AG04450 (cell line): ENCODE measurements around the gene WASF3. TPM values are rescaled to one million over a fixed set of nuclear protein-coding genes. Genes with fewer than 3 reads are reported as not detected.

Source experiments
- CTCF ChIA-PET: fragments of 300-600, 350-600 bp; formaldehyde crosslinking; extraction: SDS; loops from one replicate; lab custom pipeline; 2022; ENCODE audit warnings: antibody characterized with exemption, inconsistent platforms; lab: Charles Lee
- POLR2A ChIA-PET: fragments of 350-600 bp; formaldehyde crosslinking; extraction: SDS; loops from one replicate; lab custom pipeline; 2021; ENCODE audit warnings: antibody characterized with exemption, inconsistent platforms; lab: Yijun Ruan, JAX
- DNase-seq: peaks from one replicate; pipeline ENCODE4 v3.0.0-alpha.2; 2011; ENCODE audit warnings: low read depth, low spot score
- H3K27ac ChIP-seq: one replicate; pipeline ENCODE4 v1.5.1; 2012; ENCODE audit warnings: low read depth, low read length, control low read depth
- H3K27me3 ChIP-seq: one replicate; pipeline ENCODE4 v1.6.0; 2012; ENCODE audit warnings: low read length; ENCODE audit not compliant: control insufficient read depth, insufficient read depth
- H3K4me3 ChIP-seq: 2 replicates; pipeline ENCODE4 v1.5.1; 2011; ENCODE audit warnings: mild to moderate bottlenecking, low read depth, low read length, control low read depth
- H3K9me3 ChIP-seq: 2 replicates; pipeline ENCODE4 v1.5.1; 2012; ENCODE audit warnings: low read length; ENCODE audit not compliant: control insufficient read depth, insufficient read depth
- polyA plus RNA-seq: library from polyadenylated mRNA; depleted of rRNA; stranded (reverse); fragments of >200 nt; gene quantifications from 2 replicates; pipeline ENCODE4 v1.2.3, GENCODE V29; 2011
- TF ChIP-seq, protein P1 (sequence below): IDR thresholded peaks from 2 replicates; pipeline ENCODE4 v1.5.1; 2011; ENCODE audit warnings: low read depth, low read length, control low read depth, inconsistent platforms

The WASF3 gene
- polyA plus RNA-seq, 1 experiment, result 11.3 TPM

DNA sequence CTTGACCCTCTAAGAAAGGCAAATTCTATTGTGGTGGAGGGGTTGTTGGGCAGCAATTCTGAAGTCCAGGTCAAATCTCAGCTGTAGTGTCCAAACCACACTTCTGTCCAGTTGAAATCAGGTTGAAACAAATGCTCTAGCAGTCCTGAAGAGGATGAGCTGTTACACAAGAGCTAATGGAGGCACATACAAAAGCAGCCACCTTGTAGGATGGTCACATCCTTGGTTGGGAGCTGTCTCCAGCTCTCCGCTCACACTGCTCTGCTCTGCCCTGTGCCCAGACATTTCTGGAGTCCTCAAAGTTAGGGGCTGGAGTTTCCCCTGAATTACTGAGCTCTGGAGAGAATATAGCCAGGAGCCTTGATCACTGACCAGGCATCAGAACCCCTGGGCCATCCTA is 155.9 kb downstream of the WASF3 start:
- TF ChIP-seq, protein P1, sequence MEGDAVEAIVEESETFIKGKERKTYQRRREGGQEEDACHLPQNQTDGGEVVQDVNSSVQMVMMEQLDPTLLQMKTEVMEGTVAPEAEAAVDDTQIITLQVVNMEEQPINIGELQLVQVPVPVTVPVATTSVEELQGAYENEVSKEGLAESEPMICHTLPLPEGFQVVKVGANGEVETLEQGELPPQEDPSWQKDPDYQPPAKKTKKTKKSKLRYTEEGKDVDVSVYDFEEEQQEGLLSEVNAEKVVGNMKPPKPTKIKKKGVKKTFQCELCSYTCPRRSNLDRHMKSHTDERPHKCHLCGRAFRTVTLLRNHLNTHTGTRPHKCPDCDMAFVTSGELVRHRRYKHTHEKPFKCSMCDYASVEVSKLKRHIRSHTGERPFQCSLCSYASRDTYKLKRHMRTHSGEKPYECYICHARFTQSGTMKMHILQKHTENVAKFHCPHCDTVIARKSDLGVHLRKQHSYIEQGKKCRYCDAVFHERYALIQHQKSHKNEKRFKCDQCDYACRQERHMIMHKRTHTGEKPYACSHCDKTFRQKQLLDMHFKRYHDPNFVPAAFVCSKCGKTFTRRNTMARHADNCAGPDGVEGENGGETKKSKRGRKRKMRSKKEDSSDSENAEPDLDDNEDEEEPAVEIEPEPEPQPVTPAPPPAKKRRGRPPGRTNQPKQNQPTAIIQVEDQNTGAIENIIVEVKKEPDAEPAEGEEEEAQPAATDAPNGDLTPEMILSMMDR, result no peak
- peaks cover 6% of the 10 kb centered on the region for H3K27me3 ChIP-seq
- H3K9me3 ChIP-seq, result no peaks in the 10 kb centered on the region
- no peak for DNase-seq
- POLR2A ChIA-PET, result no interaction called here
- no peak overlapping the region for H3K27ac ChIP-seq
- H3K4me3 ChIP-seq, result no peak overlapping the region
- CTCF ChIA-PET, result no interaction called here

DNA sequence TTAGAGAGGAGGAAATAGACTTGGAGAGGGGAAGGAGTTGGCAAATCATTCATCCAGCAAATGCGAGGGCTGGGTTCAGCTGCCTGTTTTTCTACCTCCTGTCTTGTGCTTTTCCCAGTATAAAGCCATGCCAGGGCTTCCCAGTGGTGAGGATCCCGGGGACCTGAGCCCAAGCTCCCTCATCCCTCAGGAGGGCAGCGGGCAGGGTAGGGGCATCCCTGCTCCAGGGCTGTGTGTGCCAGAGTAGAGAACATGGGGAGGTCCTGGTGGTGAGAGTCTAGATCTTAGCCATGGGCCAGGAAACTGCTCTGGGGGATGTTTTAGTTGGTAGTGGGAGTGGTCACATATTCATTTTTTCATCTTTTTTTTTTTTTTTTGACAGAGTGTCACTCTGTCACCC is 159.5 kb downstream of the WASF3 start:
- Histone ChIP-seq H3K9me3 (no peaks in the 10 kb centered on the region), H3K27ac (no peak overlapping the region), H3K27me3 (no peaks in the 10 kb centered on the region), H3K4me3 (no peak overlapping the region)
- DNase-seq, result no peak
- TF ChIP-seq, protein P1, result no peak
- ChIA-PET POLR2A (no interaction called here), CTCF (no interaction called here)

DNA sequence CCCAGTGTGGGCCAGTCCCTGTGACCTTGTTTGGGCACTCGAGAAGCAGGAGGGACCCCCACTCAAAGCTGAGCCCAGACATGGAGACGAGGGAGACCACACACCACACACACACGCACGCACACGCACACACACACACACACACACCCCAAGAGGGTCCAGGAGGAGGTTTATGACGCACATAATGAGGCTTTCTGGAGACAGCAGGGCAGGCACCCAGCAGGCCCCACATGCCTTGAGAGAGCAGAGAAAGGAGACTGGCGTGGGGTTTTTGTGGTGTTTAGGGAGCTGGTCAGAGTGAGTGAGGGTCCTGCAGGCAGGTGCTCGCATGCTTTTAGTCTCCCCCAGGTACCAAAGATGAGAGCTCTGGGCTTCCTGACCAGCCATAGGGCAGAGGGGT is 160.7 kb downstream of the WASF3 start:
- POLR2A ChIA-PET, result no interaction called here
- CTCF ChIA-PET, result interaction anchor here (0.9 to 3.1 kb wide), 3 partner anchors 9 to 533 kb away, joined by 4 to 19 read pairs (median 5); no protein-coding TSS in a partner anchor
- DNase-seq, result no peak
- Histone ChIP-seq H3K27ac (no peak overlapping the region), H3K9me3 (no peaks in the 10 kb centered on the region; the same call in 1 of the 2 replicates), H3K4me3 (no peak overlapping the region), H3K27me3 (no peaks in the 10 kb centered on the region)
- TF ChIP-seq, protein P1, result no peak

DNA sequence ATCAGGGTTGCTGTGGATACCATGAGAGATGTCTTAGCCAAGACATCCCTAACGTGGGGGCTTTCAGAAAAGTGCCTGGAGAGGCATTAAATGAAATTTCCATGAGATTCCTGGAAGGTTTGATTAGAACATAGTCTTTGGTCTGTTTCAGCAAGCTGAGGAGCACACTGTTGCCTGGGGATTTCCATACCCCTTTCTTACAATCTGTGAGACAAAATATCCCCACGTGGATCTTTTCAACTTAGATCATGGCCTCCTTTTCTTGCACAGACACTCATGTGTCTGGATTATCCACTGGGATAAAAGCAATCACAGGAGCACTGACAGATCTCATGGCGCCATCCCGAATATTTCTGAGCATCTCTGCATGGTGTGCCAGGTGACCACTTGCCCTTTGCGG is 161.4 kb downstream of the WASF3 start:
- ChIA-PET POLR2A (no interaction called here), CTCF (interaction anchor here (1.5 to 3.1 kb wide), 4 partner anchors 20 to 534 kb away, joined by 5 to 19 read pairs (median 12); no protein-coding TSS in a partner anchor)
- H3K9me3 ChIP-seq, result no peaks in the 10 kb centered on the region; the same call in 1 of the 2 replicates
- no peak overlapping the region for H3K27ac ChIP-seq
- H3K4me3 ChIP-seq, result no peak overlapping the region
- DNase-seq, result no peak
- no peaks in the 10 kb centered on the region for H3K27me3 ChIP-seq
- TF ChIP-seq, protein P1, result no peak

DNA sequence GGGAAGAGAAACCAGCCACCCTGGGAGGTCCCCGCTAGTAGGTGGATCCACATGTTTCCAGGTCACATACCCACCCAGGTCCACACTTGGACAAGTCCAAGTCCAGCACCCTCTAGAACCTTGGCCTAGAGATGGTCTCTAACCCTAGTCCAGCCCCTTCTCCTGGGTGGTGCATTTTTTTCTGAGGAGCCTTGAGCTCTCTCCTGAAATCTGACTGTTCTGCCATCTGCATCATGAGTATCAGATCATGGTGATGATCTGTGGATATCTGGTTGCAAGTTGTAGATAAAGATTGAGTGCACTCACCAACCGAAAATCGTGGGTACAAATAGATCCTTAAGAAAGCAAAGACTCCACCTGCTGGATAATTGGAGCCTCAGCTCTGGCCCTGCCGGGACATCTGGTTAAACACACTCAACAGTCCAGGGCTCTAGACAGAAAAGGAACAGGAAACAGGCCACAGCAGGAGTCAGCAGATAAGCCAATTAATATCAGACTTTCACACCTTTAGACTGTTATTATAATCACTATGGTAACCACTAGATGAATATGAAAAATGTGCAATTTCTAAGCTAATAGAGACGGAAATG is 162.0 kb downstream of the WASF3 start:
- Histone ChIP-seq H3K9me3 (no peaks in the 10 kb centered on the region; the same call in 1 of the 2 replicates), H3K4me3 (no peak overlapping the region), H3K27me3 (no peaks in the 10 kb centered on the region), H3K27ac (no peak overlapping the region)
- DNase-seq, result no peak
- ChIA-PET POLR2A (no interaction called here), CTCF (interaction anchor here (0.6 to 3.1 kb wide), 8 partner anchors 8 to 544 kb away, joined by 3 to 19 read pairs (median 4); no protein-coding TSS in a partner anchor)
- TF ChIP-seq, protein P1, result peak; percentile 22; the same call in 1 of the 2 replicates
